NT2/D1 (cell line): ENCODE data around the gene TRAPPC1.

ENCODE experiments used
- DNase-seq: peaks from one replicate; pipeline ENCODE4 v3.0.0-alpha.2; 2011; ENCODE audit warnings: low read depth, low spot score
- H3K27me3 ChIP-seq: 2 replicates; pipeline ENCODE4 v1.6.0; 2011; ENCODE audit warnings: mild to moderate bottlenecking; ENCODE audit not compliant: insufficient read length, insufficient read depth
- H3K36me3 ChIP-seq: 2 replicates; pipeline ENCODE4 v1.6.1; 2011; ENCODE audit warnings: mild to moderate bottlenecking, low read length, mixed read lengths; ENCODE audit not compliant: insufficient read depth, insufficient read length
- H3K4me1 ChIP-seq: 2 replicates; pipeline ENCODE4 v1.5.1; 2011; ENCODE audit not compliant: insufficient read depth, insufficient read length
- H3K4me3 ChIP-seq: 2 replicates; pipeline ENCODE4 v1.5.1; 2011; ENCODE audit warnings: low read depth; ENCODE audit not compliant: insufficient read length
- H3K9ac ChIP-seq: 2 replicates; pipeline ENCODE4 v1.6.0; 2011; ENCODE audit warnings: low read depth; ENCODE audit not compliant: insufficient read length
- H3K9me3 ChIP-seq: 2 replicates; pipeline ENCODE4 v1.5.1; 2011; ENCODE audit warnings: mild to moderate bottlenecking, low read length; ENCODE audit not compliant: insufficient read depth
- SUZ12 ChIP-seq: IDR thresholded peaks from 2 replicates; pipeline ENCODE4 v1.6.1; 2011; ENCODE audit not compliant: insufficient read length, insufficient read depth; ENCODE audit errors: extremely low read depth
- YY1 ChIP-seq: IDR thresholded peaks from 2 replicates; pipeline ENCODE4 v1.6.1; 2011; ENCODE audit not compliant: insufficient read length, insufficient read depth
- ZNF274 ChIP-seq: IDR thresholded peaks from 2 replicates; pipeline ENCODE4 v1.6.1; 2011; ENCODE audit warnings: mild to moderate bottlenecking, low read depth, low read length

The TRAPPC1 gene

GRCh38 chr17:7912927-7913524 lies 18.7 kb downstream of the TRAPPC1 start:
- peaks cover 3% of the 10 kb centered on the region for H3K4me1 ChIP-seq
- H3K36me3 ChIP-seq: peaks cover 23% of the 10 kb centered on the region
- H3K27me3 ChIP-seq: peaks cover 8% of the 10 kb centered on the region
- H3K9ac ChIP-seq: no peak overlapping the region
- TF ChIP-seq YY1 (no peak), ZNF274 (no peak), SUZ12 (no peak)
- no peak overlapping the region for H3K4me3 ChIP-seq
- no peak for DNase-seq
- H3K9me3 ChIP-seq: peaks cover 5% of the 10 kb centered on the region; the same call in 1 of the 2 replicates

- H3K9ac ChIP-seq: no peak overlapping the region
- TF ChIP-seq SUZ12 (no peak), YY1 (no peak), ZNF274 (no peak)
- H3K27me3 ChIP-seq: no peaks in the 10 kb centered on the region
- no peaks in the 10 kb centered on the region for H3K4me1 ChIP-seq
- no peak overlapping the region for H3K4me3 ChIP-seq
- H3K36me3 ChIP-seq: peaks cover 41% of the 10 kb centered on the region
- no peak for DNase-seq
- peaks cover 5% of the 10 kb centered on the region; the same call in 1 of the 2 replicates for H3K9me3 ChIP-seq
These were observed 20.6 kb downstream of the TRAPPC1 start for GRCh38 chr17:7911116-7911515.

GRCh38 chr17:7910711-7911110 lies 21.0 kb downstream of the TRAPPC1 start:
- peaks cover under 1% of the 10 kb centered on the region for H3K4me1 ChIP-seq
- H3K9me3 ChIP-seq: peaks cover 5% of the 10 kb centered on the region; the same call in 1 of the 2 replicates
- H3K27me3 ChIP-seq: no peaks in the 10 kb centered on the region
- H3K4me3 ChIP-seq: no peak overlapping the region
- no peak for TF ChIP-seq YY1
- TF ChIP-seq SUZ12: no peak
- no peak for TF ChIP-seq ZNF274
- peaks cover 45% of the 10 kb centered on the region for H3K36me3 ChIP-seq
- H3K9ac ChIP-seq: no peak overlapping the region
- no peak for DNase-seq

- Histone ChIP-seq H3K27me3 (no peaks in the 10 kb centered on the region), H3K9me3 (peaks cover 4% of the 10 kb centered on the region; the same call in 1 of the 2 replicates), H3K4me3 (no peak overlapping the region), H3K9ac (no peak overlapping the region), H3K36me3 (peaks cover 49% of the 10 kb centered on the region), H3K4me1 (peaks cover 4% of the 10 kb centered on the region)
- TF ChIP-seq ZNF274 (no peak), YY1 (no peak), SUZ12 (no peak)
- DNase-seq: no peak
These were observed 21.5 kb downstream of the TRAPPC1 start for GRCh38 chr17:7910281-7910680.

GRCh38 chr17:7909089-7909488 lies 22.7 kb downstream of the TRAPPC1 start:
- DNase-seq: no peak
- peaks cover 61% of the 10 kb centered on the region for H3K36me3 ChIP-seq
- H3K9ac ChIP-seq: no peak overlapping the region
- no peaks in the 10 kb centered on the region for H3K27me3 ChIP-seq
- H3K9me3 ChIP-seq: no peaks in the 10 kb centered on the region
- TF ChIP-seq ZNF274 (no peak), SUZ12 (no peak), YY1 (no peak)
- H3K4me3 ChIP-seq: no peak overlapping the region
- peaks cover 6% of the 10 kb centered on the region for H3K4me1 ChIP-seq

GRCh38 chr17:7903154-7904103 lies 28.3 kb downstream of the TRAPPC1 start:
- H3K4me3 ChIP-seq: no peak overlapping the region
- peaks cover 7% of the 10 kb centered on the region for H3K4me1 ChIP-seq
- TF ChIP-seq SUZ12 (no peak), YY1 (no peak)
- peaks cover 74% of the 10 kb centered on the region for H3K36me3 ChIP-seq
- no peak for DNase-seq
- no peaks in the 10 kb centered on the region for H3K9me3 ChIP-seq
- no peak overlapping the region for H3K9ac ChIP-seq
- no peaks in the 10 kb centered on the region for H3K27me3 ChIP-seq

GRCh38 chr17:7897773-7898172 lies 34.0 kb downstream of the TRAPPC1 start:
- Histone ChIP-seq H3K4me1 (no peaks in the 10 kb centered on the region), H3K9me3 (no peaks in the 10 kb centered on the region), H3K4me3 (no peak overlapping the region), H3K27me3 (no peaks in the 10 kb centered on the region), H3K9ac (no peak overlapping the region), H3K36me3 (peaks cover 70% of the 10 kb centered on the region)
- no peak for DNase-seq
- TF ChIP-seq YY1: no peak
- TF ChIP-seq SUZ12: no peak
- TF ChIP-seq ZNF274: no peak
